Measurements from ENCODE around the gene ELL.

Gene ELL

DNA sequence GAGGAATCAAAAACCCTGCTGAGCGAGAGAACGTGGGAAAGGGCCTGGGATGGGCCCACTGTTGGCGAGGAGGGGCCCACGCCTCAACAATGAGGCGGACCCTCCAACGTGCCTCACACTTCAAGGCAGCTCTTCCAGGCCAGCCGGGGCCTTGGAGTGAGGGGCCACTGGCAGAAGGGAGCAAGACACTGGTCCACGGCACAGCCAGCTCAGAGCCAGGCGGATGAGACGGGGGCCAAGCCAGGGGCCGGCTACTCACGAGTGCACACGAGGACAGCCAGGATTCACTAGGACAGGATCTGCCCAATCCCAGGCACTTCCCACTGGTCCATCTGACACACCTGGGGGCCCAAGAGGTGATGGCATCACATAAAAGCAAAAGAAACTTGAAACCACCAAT, 20.5 kb downstream of the ELL start:
- Histone ChIP-seq H4K20me1 (peaks cover 100% of the 10 kb centered on the region), H3K4me2 (peak overlapping the region; percentile 84), H3K4me1 (peaks cover 100% of the 10 kb centered on the region), H3K27me3 (no peaks in the 10 kb centered on the region), H3K36me3 (no peaks in the 10 kb centered on the region), H3K4me3 (no peak overlapping the region), H3K9me3 (no peaks in the 10 kb centered on the region), H3K27ac (peak overlapping the region; percentile 32), H3K9ac (peak overlapping the region; percentile 39)
- TF ChIP-seq Cebpa-rat (IDR thresholded peaks at IDR 0.05): no peak

GRCh38 chr19:18500799-18501198, 21.1 kb downstream of the ELL start:
- peak overlapping the region; percentile 84 for H3K4me2 ChIP-seq
- no peak overlapping the region for H3K9ac ChIP-seq
- no peak for TF ChIP-seq Cebpa-rat (IDR thresholded peaks at IDR 0.05)

GRCh38 chr19:18500376-18500775, 21.5 kb downstream of the ELL start:
- TF ChIP-seq Cebpa-rat (IDR thresholded peaks at IDR 0.05): no peak
- no peak overlapping the region for H3K9ac ChIP-seq
- H4K20me1 ChIP-seq: peaks cover 100% of the 10 kb centered on the region
- H3K27me3 ChIP-seq: no peaks in the 10 kb centered on the region
- peak overlapping the region; percentile 84 for H3K4me2 ChIP-seq
- H3K27ac ChIP-seq: no peak overlapping the region
- peaks cover 100% of the 10 kb centered on the region for H3K4me1 ChIP-seq
- H3K9me3 ChIP-seq: no peaks in the 10 kb centered on the region
- H3K36me3 ChIP-seq: no peaks in the 10 kb centered on the region
- H3K4me3 ChIP-seq: no peak overlapping the region

More at GRCh38 chr19:18500799-18501198, 21.1 kb downstream of the ELL start:
- H3K27ac ChIP-seq: peak overlapping the region; percentile 32; the same call in 1 of the 2 replicates
- no peak overlapping the region for H3K4me3 ChIP-seq
- H3K36me3 ChIP-seq: no peaks in the 10 kb centered on the region
- peaks cover 100% of the 10 kb centered on the region for H3K4me1 ChIP-seq
- H4K20me1 ChIP-seq: peaks cover 100% of the 10 kb centered on the region
- H3K9me3 ChIP-seq: no peaks in the 10 kb centered on the region
- H3K27me3 ChIP-seq: no peaks in the 10 kb centered on the region

- Histone ChIP-seq H3K9me3 (no peaks in the 10 kb centered on the region), H3K4me3 (no peak overlapping the region), H3K9ac (no peak overlapping the region), H3K27me3 (no peaks in the 10 kb centered on the region), H3K4me1 (peaks cover 100% of the 10 kb centered on the region), H3K27ac (no peak overlapping the region), H4K20me1 (peaks cover 100% of the 10 kb centered on the region), H3K4me2 (peak overlapping the region; percentile 84), H3K36me3 (no peaks in the 10 kb centered on the region)
- no peak for TF ChIP-seq Cebpa-rat (IDR thresholded peaks at IDR 0.05)
Observed at GRCh38 chr19:18499055-18499775, 22.7 kb downstream of the ELL start.

GRCh38 chr19:18496980-18497256, 25.0 kb downstream of the ELL start:
- H3K27me3 ChIP-seq: no peaks in the 10 kb centered on the region
- H3K36me3 ChIP-seq: no peaks in the 10 kb centered on the region
- peaks cover 100% of the 10 kb centered on the region for H4K20me1 ChIP-seq
- H3K4me2 ChIP-seq: peak overlapping the region; percentile 79
- H3K9ac ChIP-seq: no peak overlapping the region
- H3K9me3 ChIP-seq: no peaks in the 10 kb centered on the region
- TF ChIP-seq Cebpa-rat (IDR thresholded peaks at IDR 0.05): no peak
- peaks cover 95% of the 10 kb centered on the region for H3K4me1 ChIP-seq
- H3K27ac ChIP-seq: peak overlapping the region; percentile 58; the same call in 1 of the 2 replicates
- no peak overlapping the region for H3K4me3 ChIP-seq

DNA sequence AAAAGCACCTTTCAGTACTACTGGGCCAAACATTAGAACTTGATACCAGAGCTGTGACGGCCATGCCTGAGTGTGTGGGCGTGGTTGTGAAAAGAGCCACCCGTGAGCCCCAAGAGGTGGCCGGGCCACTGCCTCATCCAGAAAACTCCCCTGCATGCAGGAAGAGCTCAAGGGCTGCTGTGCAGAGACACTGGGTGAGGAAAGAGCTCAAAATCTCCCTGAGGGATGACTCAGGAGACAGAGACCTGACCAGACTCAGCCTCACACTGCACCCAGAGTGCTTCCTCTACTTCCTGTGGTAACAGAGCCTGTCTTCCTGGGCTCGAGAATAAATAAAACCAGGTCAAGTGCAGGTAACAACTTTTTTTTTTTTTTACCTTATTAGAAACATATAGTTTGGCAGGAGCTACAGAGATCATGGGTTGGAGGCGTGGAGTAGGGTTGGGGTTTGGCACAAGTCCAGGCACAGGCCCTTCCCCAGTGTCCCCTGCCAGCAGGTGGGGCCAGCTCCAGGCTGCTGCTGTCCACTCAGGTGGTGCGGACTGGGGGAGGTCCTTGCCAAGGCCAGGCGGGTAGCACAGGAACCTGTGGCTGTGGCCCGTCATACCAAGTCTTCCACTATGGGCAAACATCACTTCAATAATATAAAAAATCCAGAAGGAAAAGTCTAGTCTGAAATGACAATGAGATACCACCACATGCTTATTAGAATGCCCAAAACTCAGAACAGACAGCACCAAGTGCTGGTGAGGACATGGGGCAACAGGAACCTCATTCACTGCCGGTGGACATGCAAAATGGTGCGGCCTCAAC, 25.5 kb downstream of the ELL start:
- no peak for TF ChIP-seq Cebpa-rat (IDR thresholded peaks at IDR 0.05)
- H3K27ac ChIP-seq: peak overlapping the region; percentile 58
- H4K20me1 ChIP-seq: peaks cover 100% of the 10 kb centered on the region
- no peaks in the 10 kb centered on the region for H3K27me3 ChIP-seq
- no peaks in the 10 kb centered on the region for H3K9me3 ChIP-seq
- peak overlapping the region; percentile 49; the same call in 1 of the 2 replicates for H3K9ac ChIP-seq
- H3K4me3 ChIP-seq: peak overlapping the region; percentile 17; the same call in 1 of the 2 replicates
- peaks cover 90% of the 10 kb centered on the region for H3K4me1 ChIP-seq
- no peaks in the 10 kb centered on the region for H3K36me3 ChIP-seq
- peak overlapping the region; percentile 79 for H3K4me2 ChIP-seq

GRCh38 chr19:18495204-18495911, 26.5 kb downstream of the ELL start:
- Histone ChIP-seq H3K9ac (peak overlapping the region; percentile 49), H4K20me1 (peaks cover 100% of the 10 kb centered on the region), H3K27me3 (no peaks in the 10 kb centered on the region), H3K4me2 (peak overlapping the region; percentile 79), H3K27ac (peak overlapping the region; percentile 58), H3K9me3 (no peaks in the 10 kb centered on the region), H3K36me3 (no peaks in the 10 kb centered on the region), H3K4me3 (peak overlapping the region; percentile 17; the same call in 1 of the 2 replicates), H3K4me1 (peaks cover 86% of the 10 kb centered on the region)
- TF ChIP-seq Cebpa-rat (IDR thresholded peaks at IDR 0.05): no peak

GRCh38 chr19:18494267-18494607, 27.6 kb downstream of the ELL start:
- no peaks in the 10 kb centered on the region for H3K27me3 ChIP-seq
- H3K27ac ChIP-seq: peak overlapping the region; percentile 58; the same call in 1 of the 2 replicates
- no peaks in the 10 kb centered on the region for H3K9me3 ChIP-seq
- H3K4me3 ChIP-seq: no peak overlapping the region
- no peaks in the 10 kb centered on the region for H3K36me3 ChIP-seq
- peaks cover 83% of the 10 kb centered on the region for H3K4me1 ChIP-seq
- H4K20me1 ChIP-seq: peaks cover 100% of the 10 kb centered on the region
- no peak for TF ChIP-seq Cebpa-rat (IDR thresholded peaks at IDR 0.05)
- peak overlapping the region; percentile 79 for H3K4me2 ChIP-seq
- no peak overlapping the region for H3K9ac ChIP-seq

GRCh38 chr19:18493440-18494266, 28.2 kb downstream of the ELL start:
- Histone ChIP-seq H3K4me2 (peak overlapping the region; percentile 79), H3K27ac (0 out of 2 replicates have a peak overlapping the region, but pooled peaks have one; percentile 20), H3K27me3 (no peaks in the 10 kb centered on the region), H3K9ac (no peak overlapping the region), H4K20me1 (peaks cover 100% of the 10 kb centered on the region), H3K4me1 (peaks cover 83% of the 10 kb centered on the region), H3K9me3 (no peaks in the 10 kb centered on the region), H3K36me3 (no peaks in the 10 kb centered on the region), H3K4me3 (no peak overlapping the region)
- TF ChIP-seq Cebpa-rat (IDR thresholded peaks at IDR 0.05): no peak
